Measurements from ENCODE around the gene HINT2. TPM values are rescaled to one million over a fixed set of nuclear protein-coding genes. Genes with fewer than 3 reads are reported as not detected.

The HINT2 gene
- total RNA-seq, 1 donor from 2014 or later, result 71.1 TPM

GRCh38 chr9:35832814-35833213 lies 18.0 kb upstream of the HINT2 start:
- Histone ChIP-seq H3K36me3 (peaks cover 6% of the 10 kb centered on the region), H3K9me3 (replicated peaks) (no peaks in the 10 kb centered on the region), H3K27me3 (ENCODE audit: low read depth) (no peaks in the 10 kb centered on the region), H3K27ac (replicated peaks) (peak overlapping the region; percentile 75), H3K4me1 (peaks cover 61% of the 10 kb centered on the region), H3K4me3 (no peak overlapping the region)
- no peak for DNase-seq
- intact Hi-C loops (cut with micrococcal nuclease), result no loop called here
- TF ChIP-seq, protein P1, sequence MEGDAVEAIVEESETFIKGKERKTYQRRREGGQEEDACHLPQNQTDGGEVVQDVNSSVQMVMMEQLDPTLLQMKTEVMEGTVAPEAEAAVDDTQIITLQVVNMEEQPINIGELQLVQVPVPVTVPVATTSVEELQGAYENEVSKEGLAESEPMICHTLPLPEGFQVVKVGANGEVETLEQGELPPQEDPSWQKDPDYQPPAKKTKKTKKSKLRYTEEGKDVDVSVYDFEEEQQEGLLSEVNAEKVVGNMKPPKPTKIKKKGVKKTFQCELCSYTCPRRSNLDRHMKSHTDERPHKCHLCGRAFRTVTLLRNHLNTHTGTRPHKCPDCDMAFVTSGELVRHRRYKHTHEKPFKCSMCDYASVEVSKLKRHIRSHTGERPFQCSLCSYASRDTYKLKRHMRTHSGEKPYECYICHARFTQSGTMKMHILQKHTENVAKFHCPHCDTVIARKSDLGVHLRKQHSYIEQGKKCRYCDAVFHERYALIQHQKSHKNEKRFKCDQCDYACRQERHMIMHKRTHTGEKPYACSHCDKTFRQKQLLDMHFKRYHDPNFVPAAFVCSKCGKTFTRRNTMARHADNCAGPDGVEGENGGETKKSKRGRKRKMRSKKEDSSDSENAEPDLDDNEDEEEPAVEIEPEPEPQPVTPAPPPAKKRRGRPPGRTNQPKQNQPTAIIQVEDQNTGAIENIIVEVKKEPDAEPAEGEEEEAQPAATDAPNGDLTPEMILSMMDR (IDR thresholded peaks at IDR 0.05; ENCODE audit: borderline replicate concordance), result no peak

GRCh38 chr9:35831040-35831439 lies 16.2 kb upstream of the HINT2 start:
- intact Hi-C loops (cut with micrococcal nuclease), result no loop called here
- no peak for DNase-seq
- H3K36me3 ChIP-seq, result peaks cover 6% of the 10 kb centered on the region
- H3K4me1 ChIP-seq, result peaks cover 68% of the 10 kb centered on the region
- no peak overlapping the region for H3K27ac ChIP-seq (replicated peaks)
- H3K4me3 ChIP-seq, result no peak overlapping the region
- H3K9me3 ChIP-seq (replicated peaks), result no peaks in the 10 kb centered on the region
- TF ChIP-seq, protein P1 (IDR thresholded peaks at IDR 0.05; ENCODE audit: borderline replicate concordance), result no peak
- no peaks in the 10 kb centered on the region for H3K27me3 ChIP-seq (ENCODE audit: low read depth)

GRCh38 chr9:35829764-35830096 lies 14.9 kb upstream of the HINT2 start:
- TF ChIP-seq, protein P1 (IDR thresholded peaks at IDR 0.05; ENCODE audit: borderline replicate concordance), result no peak
- Histone ChIP-seq H3K27me3 (ENCODE audit: low read depth) (no peaks in the 10 kb centered on the region), H3K4me3 (peak overlapping the region; percentile 88), H3K9me3 (replicated peaks) (no peaks in the 10 kb centered on the region), H3K4me1 (peaks cover 64% of the 10 kb centered on the region), H3K27ac (replicated peaks) (peak overlapping the region; percentile 97), H3K36me3 (peaks cover under 1% of the 10 kb centered on the region)
- intact Hi-C loops (cut with micrococcal nuclease), result no loop called here
- DNase-seq, result no peak

DNA sequence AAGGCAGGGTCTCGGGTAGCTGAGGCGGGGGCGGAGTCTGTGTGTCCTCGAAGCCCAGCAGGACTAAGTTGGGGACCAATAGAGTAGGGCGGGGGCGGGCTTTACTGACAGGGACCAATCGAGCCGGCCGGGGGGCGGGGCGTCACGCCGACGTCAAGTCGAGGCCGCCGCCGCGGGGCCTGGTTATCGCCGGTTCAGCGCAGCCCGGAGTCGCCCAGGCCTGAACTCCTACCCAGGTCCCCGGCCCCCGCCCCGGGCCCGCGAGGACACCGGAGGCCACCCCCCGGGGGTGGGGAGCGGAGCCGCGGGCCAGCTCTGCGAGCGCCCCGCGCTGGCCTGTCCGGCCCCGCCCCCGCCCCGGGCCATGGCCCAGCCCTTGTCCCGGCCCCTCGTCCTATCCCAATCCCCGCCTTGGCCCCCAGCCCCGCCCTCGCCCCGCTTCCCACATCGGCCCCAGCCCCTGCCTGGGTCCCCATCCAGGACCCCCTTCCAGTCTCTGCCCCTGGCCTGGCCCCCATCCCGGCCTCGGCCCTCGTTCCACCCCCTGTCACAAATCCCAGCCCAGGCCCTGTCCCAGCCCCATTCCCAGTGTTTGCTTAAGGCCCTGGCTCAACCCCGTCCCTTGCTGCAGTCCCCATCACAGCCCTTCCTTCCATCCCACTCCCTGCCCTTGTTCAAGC lies 14.4 kb upstream of the HINT2 start, which contains the start of gene TMEM8B:
Gene TMEM8B, plus strand, starts transcription at position 145 of the 680 bp plus-strand sequence. Its CDS starts 220 bp downstream, at position 365.
- intact Hi-C loops (cut with micrococcal nuclease), result no loop called here
- peak; percentile 99 for DNase-seq
- Histone ChIP-seq H3K27me3 (ENCODE audit: low read depth) (no peaks in the 10 kb centered on the region), H3K4me3 (peak within 1 kb of the TSS; percentile 88), H3K27ac (replicated peaks) (peak within 1 kb of the TSS; percentile 97), H3K36me3 (no peaks in the 10 kb centered on the region), H3K9me3 (replicated peaks) (no peaks in the 10 kb centered on the region), H3K4me1 (peaks cover 59% of the 10 kb centered on the region)
- TF ChIP-seq, protein P1 (IDR thresholded peaks at IDR 0.05; ENCODE audit: borderline replicate concordance), result no peak

DNA sequence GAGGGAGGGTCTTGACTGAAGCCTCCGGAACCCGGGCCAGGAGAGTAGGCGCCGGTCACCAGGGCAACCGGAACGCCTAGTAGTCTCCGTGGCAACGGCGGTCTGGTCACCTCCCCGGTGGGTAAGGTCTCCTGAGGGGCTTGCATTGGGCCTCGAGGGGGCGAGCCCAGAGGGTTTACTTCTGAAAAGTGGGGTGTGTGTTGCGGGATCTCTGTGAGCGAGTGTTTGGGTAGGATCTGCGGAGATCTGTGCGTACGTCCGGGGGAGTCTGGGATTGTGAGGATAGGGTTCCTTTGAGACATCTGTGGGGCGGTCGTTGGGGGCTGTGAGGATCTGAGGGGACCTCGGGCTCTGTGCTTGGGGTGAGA lies 13.9 kb upstream of the HINT2 start, which contains the start of gene FAM221B:
Gene FAM221B, minus strand, starts transcription at position 17 of the 368 bp plus-strand sequence. CDS start 2,571 bp downstream, outside the sequence.
- H3K27me3 ChIP-seq (ENCODE audit: low read depth), result no peaks in the 10 kb centered on the region
- no peaks in the 10 kb centered on the region for H3K9me3 ChIP-seq (replicated peaks)
- H3K4me3 ChIP-seq, result peak within 1 kb of the TSS; percentile 88
- peaks cover 55% of the 10 kb centered on the region for H3K4me1 ChIP-seq
- peak; percentile 36 for DNase-seq
- TF ChIP-seq, protein P1 (IDR thresholded peaks at IDR 0.05; ENCODE audit: borderline replicate concordance), result no peak
- no peaks in the 10 kb centered on the region for H3K36me3 ChIP-seq
- intact Hi-C loops (cut with micrococcal nuclease), result no loop called here
- peak within 1 kb of the TSS; percentile 97 for H3K27ac ChIP-seq (replicated peaks)
